Smooth muscle cell (in vitro differentiated cells): ENCODE results near the gene TRPV3. TPM values are rescaled to one million over a fixed set of nuclear protein-coding genes. Genes with fewer than 3 reads are reported as not detected.

Source experiments
- DNase-seq: peaks from one replicate; lab custom pipeline; 2025; ENCODE audit not compliant: unreplicated experiment; lab: John Stamatoyannopoulos, UW
- H2AFZ ChIP-seq: fragments of 200-600 bp; sonication (generic); 2 replicates; pipeline ENCODE4 v1.6.0; 2016; ENCODE audit warnings: antibody characterized with exemption, low read depth, mild to moderate bottlenecking
- H3F3A ChIP-seq: fragments of 200-600 bp; sonication (generic); 2 replicates; pipeline ENCODE4 v1.6.0; 2017; ENCODE audit warnings: antibody characterized with exemption, low read depth
- H3K27ac ChIP-seq: fragments of 200-600 bp; sonication (generic); 2 replicates; pipeline ENCODE4 v1.5.1; 2016; ENCODE audit warnings: low read depth, mild to moderate bottlenecking
- H3K27me3 ChIP-seq: fragments of 200-600 bp; sonication (generic); 2 replicates; pipeline ENCODE4 v1.6.1; 2016; ENCODE audit warnings: low read depth, mild to moderate bottlenecking
- H3K36me3 ChIP-seq: fragments of 200-600 bp; sonication (generic); 2 replicates; pipeline ENCODE4 v1.5.1; 2016; ENCODE audit warnings: low read depth
- H3K4me1 ChIP-seq: fragments of 200-600 bp; sonication (generic); 2 replicates; pipeline ENCODE4 v1.5.1; 2016; ENCODE audit warnings: low read depth
- H3K4me2 ChIP-seq: fragments of 200-600 bp; sonication (generic); 2 replicates; pipeline ENCODE4 v1.6.0; 2016; ENCODE audit warnings: mild to moderate bottlenecking
- H3K4me3 ChIP-seq: fragments of 200-600 bp; sonication (generic); 2 replicates; pipeline ENCODE4 v1.5.1; 2016; ENCODE audit warnings: mild to moderate bottlenecking
- H3K79me2 ChIP-seq: fragments of 200-600 bp; sonication (generic); 2 replicates; pipeline ENCODE4 v1.6.0; 2016; ENCODE audit warnings: low read depth, mild to moderate bottlenecking
- H3K9ac ChIP-seq: fragments of 200-600 bp; sonication (generic); 2 replicates; pipeline ENCODE4 v1.6.0; 2016; ENCODE audit warnings: low read depth
- H3K9me3 ChIP-seq: fragments of 200-600 bp; sonication (generic); replicated peaks from 2 replicates; pipeline ENCODE4 v1.5.1; 2016; ENCODE audit warnings: low read depth
- H4K20me1 ChIP-seq: fragments of 200-600 bp; sonication (generic); 2 replicates; pipeline ENCODE4 v1.6.0; 2016; ENCODE audit warnings: low read depth
- WGBS: methylation state at CpG from one replicate; pipeline ENCODE4 v1.1.7; 2016; ENCODE audit warnings: low lambda C conversion rate; 5-methylcytosine and 5-hydroxymethylcytosine counted together
- polyA plus RNA-seq: library from polyadenylated mRNA; unstranded; fragments of >200 nt; fragmentation: Nextera tagmentation; extraction: Ambion mirVana; gene quantifications from 2 replicates; pipeline ENCODE4 v1.2.1, GENCODE V29; 2016
- total RNA-seq: library from RNA; depleted of rRNA; stranded (reverse); fragments of >200 nt; gene quantifications from 2 replicates; pipeline ENCODE4 v1.2.3, GENCODE V29; 2014
- TF ChIP-seq, protein P1 (sequence below): fragments of 200-600 bp; sonication (generic); IDR thresholded peaks from 2 replicates; pipeline ENCODE4 v1.5.1; 2017; ENCODE audit warnings: borderline replicate concordance, mild to moderate bottlenecking, antibody characterized with exemption; ENCODE audit not compliant: insufficient read depth, poor library complexity, severe bottlenecking

TRPV3 gene
- total and polyA plus RNA-seq, 2 experiments from 2014 or later = 0.53 to 6.4 TPM

DNA sequence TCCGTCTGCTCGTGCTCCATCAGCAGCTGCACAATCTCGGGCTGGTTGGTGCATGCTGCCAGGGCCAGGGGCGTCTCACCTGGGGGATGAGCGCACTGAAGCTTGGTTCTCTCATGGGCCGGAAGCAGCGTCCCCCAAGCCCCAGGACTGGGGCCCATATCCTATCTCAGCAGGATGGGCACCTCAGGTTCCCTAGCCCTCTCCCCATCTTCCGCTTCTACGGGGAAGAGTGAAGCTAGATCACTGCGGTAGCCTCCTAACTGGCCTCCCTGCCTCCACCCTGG lies 24.8 kb downstream of the TRPV3 start:
- WGBS = 95% methylated on average over 10 of the region's 10 CpGs
- Histone ChIP-seq H3K79me2 (no peaks in the 10 kb centered on the region), H3K9ac (no peak overlapping the region), H3K27ac (no peak overlapping the region), H3K4me3 (no peak overlapping the region), H3F3A (no peaks in the 10 kb centered on the region), H3K9me3 (no peaks in the 10 kb centered on the region), H2AFZ (no peak overlapping the region), H3K4me2 (no peak overlapping the region), H3K36me3 (no peaks in the 10 kb centered on the region), H3K4me1 (peaks cover 9% of the 10 kb centered on the region), H4K20me1 (no peaks in the 10 kb centered on the region), H3K27me3 (no peaks in the 10 kb centered on the region)
- DNase-seq = no peak
- TF ChIP-seq, protein P1, sequence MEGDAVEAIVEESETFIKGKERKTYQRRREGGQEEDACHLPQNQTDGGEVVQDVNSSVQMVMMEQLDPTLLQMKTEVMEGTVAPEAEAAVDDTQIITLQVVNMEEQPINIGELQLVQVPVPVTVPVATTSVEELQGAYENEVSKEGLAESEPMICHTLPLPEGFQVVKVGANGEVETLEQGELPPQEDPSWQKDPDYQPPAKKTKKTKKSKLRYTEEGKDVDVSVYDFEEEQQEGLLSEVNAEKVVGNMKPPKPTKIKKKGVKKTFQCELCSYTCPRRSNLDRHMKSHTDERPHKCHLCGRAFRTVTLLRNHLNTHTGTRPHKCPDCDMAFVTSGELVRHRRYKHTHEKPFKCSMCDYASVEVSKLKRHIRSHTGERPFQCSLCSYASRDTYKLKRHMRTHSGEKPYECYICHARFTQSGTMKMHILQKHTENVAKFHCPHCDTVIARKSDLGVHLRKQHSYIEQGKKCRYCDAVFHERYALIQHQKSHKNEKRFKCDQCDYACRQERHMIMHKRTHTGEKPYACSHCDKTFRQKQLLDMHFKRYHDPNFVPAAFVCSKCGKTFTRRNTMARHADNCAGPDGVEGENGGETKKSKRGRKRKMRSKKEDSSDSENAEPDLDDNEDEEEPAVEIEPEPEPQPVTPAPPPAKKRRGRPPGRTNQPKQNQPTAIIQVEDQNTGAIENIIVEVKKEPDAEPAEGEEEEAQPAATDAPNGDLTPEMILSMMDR = no peak

DNA sequence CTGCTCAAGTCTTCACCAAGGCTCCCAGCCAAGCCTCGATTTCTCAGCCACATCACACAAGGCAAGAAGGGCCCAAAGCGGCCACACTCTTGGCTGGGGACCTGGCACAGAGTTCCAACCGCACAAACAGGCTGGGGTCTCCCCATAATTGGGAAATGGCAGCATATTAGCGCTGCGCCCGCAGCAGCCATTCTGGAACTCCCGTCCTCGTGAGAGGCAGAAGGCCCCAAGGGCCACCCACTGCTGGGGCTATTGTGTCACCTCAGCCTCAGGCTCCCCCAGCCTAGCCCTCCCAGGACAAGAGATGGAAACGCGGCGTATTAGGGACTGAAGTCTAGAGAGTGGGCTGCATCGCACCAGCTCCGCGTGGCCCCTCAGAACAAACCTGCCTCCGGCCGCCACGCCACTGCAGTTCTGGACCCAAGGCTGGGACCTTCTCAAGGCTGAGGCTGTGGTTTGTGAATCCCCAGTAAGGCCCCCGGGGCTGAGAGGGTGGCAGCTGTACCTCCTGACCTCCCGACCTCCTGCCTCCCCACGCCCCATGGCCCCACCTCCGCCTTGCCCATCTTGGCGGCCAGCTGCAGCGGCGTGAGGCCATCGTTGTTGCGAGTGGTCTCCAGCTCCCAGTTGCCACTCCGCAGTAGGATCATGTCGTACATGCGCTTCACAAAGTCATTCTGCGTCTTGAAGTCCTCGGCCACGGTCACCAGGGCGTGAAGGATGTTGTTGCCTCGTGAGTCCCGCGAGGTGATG lies 25.3 kb downstream of the TRPV3 start:
- TF ChIP-seq, protein P1 = no peak
- no peaks in the 10 kb centered on the region for H4K20me1 ChIP-seq
- H3K9me3 ChIP-seq = no peaks in the 10 kb centered on the region
- H3K27me3 ChIP-seq = no peaks in the 10 kb centered on the region
- H3K4me3 ChIP-seq = no peak overlapping the region
- H3K4me2 ChIP-seq = no peak overlapping the region
- peaks cover 9% of the 10 kb centered on the region for H3K4me1 ChIP-seq
- no peaks in the 10 kb centered on the region for H3K36me3 ChIP-seq
- H3K79me2 ChIP-seq = no peaks in the 10 kb centered on the region
- no peak overlapping the region for H3K9ac ChIP-seq
- H2AFZ ChIP-seq = no peak overlapping the region
- DNase-seq = no peak
- no peak overlapping the region for H3K27ac ChIP-seq
- H3F3A ChIP-seq = no peaks in the 10 kb centered on the region
- WGBS = 96% methylated on average over 35 of the region's 36 CpGs

DNA sequence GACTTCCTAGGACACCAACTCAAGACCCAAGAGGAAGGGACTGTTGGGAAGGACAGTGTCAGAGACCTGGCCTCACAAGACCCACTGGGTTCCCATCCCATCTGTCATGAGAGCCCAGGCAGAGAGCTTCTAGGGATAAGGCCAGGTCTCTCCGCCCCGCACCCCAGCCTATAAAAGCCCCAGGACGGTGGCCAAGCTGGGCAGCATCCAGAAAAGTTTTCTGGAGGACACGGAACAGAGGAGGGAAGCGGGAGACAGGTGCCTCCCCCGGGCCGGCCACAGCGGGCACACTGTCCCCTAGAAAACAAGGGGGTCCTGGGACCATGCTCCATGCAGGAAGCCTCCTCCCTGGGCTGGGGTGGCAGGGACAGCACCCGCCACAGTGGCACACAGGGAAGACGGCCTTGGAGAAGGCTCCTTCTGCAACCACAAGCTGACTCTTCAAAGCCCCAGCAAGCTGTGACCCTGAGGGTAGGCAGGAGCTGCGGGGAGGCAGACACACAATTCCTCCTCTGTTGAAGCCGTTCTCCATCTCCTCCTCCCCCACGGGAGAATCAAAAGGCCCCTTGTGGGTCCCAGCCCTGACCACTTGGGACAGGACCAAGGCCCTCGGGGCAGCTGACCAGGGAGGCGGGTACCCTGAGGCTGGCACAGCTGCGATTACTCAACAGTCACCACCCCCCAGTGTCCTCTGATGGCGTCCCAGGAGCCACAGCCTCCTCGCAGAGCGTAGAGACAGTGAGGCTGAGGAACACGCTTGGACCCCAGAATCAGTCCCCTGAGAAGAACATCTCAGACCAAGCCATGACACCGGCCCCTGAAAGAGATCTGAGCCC lies 26.1 kb downstream of the TRPV3 start:
- Histone ChIP-seq H2AFZ (no peak overlapping the region), H3K27ac (no peak overlapping the region), H3F3A (no peaks in the 10 kb centered on the region), H3K27me3 (no peaks in the 10 kb centered on the region), H3K4me2 (no peak overlapping the region), H3K36me3 (no peaks in the 10 kb centered on the region), H3K9me3 (no peaks in the 10 kb centered on the region), H4K20me1 (no peaks in the 10 kb centered on the region), H3K79me2 (no peaks in the 10 kb centered on the region), H3K9ac (no peak overlapping the region), H3K4me3 (no peak overlapping the region), H3K4me1 (peaks cover 9% of the 10 kb centered on the region)
- no peak for DNase-seq
- TF ChIP-seq, protein P1 = no peak
- 95% methylated on average over 21 of the region's 21 CpGs for WGBS
